HCT116 (cell line): ENCODE results near the gene XYLT1. TPM values are rescaled to one million over a fixed set of nuclear protein-coding genes. Genes with fewer than 3 reads are reported as not detected.
A peak's percentile ranks its signal among the peaks of the same experiment; 100 is the strongest.

Source experiments
- ATAC-seq: fragments of 200-7000 bp; cut with Tn5 transposase; 2 replicates; pipeline ENCODE4 v1.9.1; 2020; ENCODE audit warnings: mild to moderate bottlenecking, moderate library complexity
- BruUV-seq: library from RNA; stranded (reverse); fragments of 400-500 nt; replicated peaks from 2 replicates; lab custom pipeline; 2021; lab: Mats Ljungman, UMichigan
- CTCF ChIA-PET: fragments of 300-600 bp; sonication (Branson Sonifier 250); formaldehyde crosslinking; loops from one replicate; lab custom pipeline; 2021; ENCODE audit warnings: antibody characterized with exemption; lab: Charles Lee
- POLR2A ChIA-PET: fragments of 300-600, 350-600 bp; sonication (Branson Sonifier 250); formaldehyde crosslinking; loops from one replicate; lab custom pipeline; 2021; ENCODE audit warnings: antibody characterized with exemption; lab: Charles Lee
- RAD21 ChIA-PET, 2 experiments: fragments of 300-600 bp; sonication (Branson Sonifier 250); formaldehyde crosslinking; loops; one replicate each; lab custom pipeline; 2023; ENCODE audit warnings: low total read pairs in 2 of 2; ENCODE audit not compliant: uncharacterized antibody in 2 of 2, unreplicated experiment in 2 of 2, low non-redundant PET in 1 of 2; lab: Charles Lee
- DNase-seq: peaks from one replicate; pipeline ENCODE4 v3.0.0-alpha.2; 2010; ENCODE audit warnings: low read depth, low spot score
- H2AFZ ChIP-seq: fragments of 200-600 bp; shearing (Covaris generic), sonication (generic); 2 replicates; pipeline ENCODE4 v1.6.1; 2017; ENCODE audit warnings: low read depth, mixed run types, mixed read lengths, antibody characterized with exemption, low read length; ENCODE audit not compliant: poor library complexity, severe bottlenecking
- H3K27ac ChIP-seq: 2 replicates; pipeline ENCODE4 v1.5.1; 2012; ENCODE audit warnings: low read depth, low read length
- H3K27me3 ChIP-seq: fragments of 200-600 bp; sonication (generic); 2 replicates; pipeline ENCODE4 v1.6.1; 2016; ENCODE audit warnings: mixed run types, low read length, mixed read lengths; ENCODE audit not compliant: insufficient read depth
- H3K36me3 ChIP-seq, 2 experiments: fragments of 200-500 bp in 1 of 2; fragments of 200-600 bp in 1 of 2; sonication (Bioruptor generic) in 1 of 2; sonication (generic) in 1 of 2; 2 replicates each; pipeline versions ENCODE4 v1.5.1 to v1.6.1; 2014 to 2016; ENCODE audit warnings: low read length in 2 of 2, inconsistent platforms in 1 of 2, mixed read lengths in 1 of 2, mixed run types in 1 of 2; ENCODE audit not compliant: insufficient read depth in 2 of 2, control insufficient read depth in 1 of 2
- H3K4me1 ChIP-seq, 2 experiments: fragments of 200-600 bp in 1 of 2; sonication (generic) in 1 of 2; 2 replicates each; pipeline versions ENCODE4 v1.5.1 to v1.6.1; 2012 to 2017; ENCODE audit warnings: low read length in 2 of 2, inconsistent platforms in 1 of 2, mild to moderate bottlenecking in 1 of 2, mixed read lengths in 1 of 2, mixed run types in 1 of 2, moderate library complexity in 1 of 2; ENCODE audit not compliant: insufficient read depth in 2 of 2, control insufficient read depth in 1 of 2
- H3K4me2 ChIP-seq: fragments of 200-600 bp; sonication (generic); 2 replicates; pipeline ENCODE4 v1.6.1; 2017; ENCODE audit warnings: mixed run types, low read length, mixed read lengths
- H3K4me3 ChIP-seq, 2 experiments: fragments of 200-600 bp in 1 of 2; sonication (generic) in 1 of 2; replicated peaks in 1 of 2; 2 replicates each; pipeline ENCODE4 v1.5.1; 2011 to 2016; ENCODE audit warnings: low read length in 2 of 2, control low read depth in 1 of 2, low read depth in 1 of 2, mild to moderate bottlenecking in 1 of 2, mixed read lengths in 1 of 2, mixed run types in 1 of 2
- H3K79me2 ChIP-seq: fragments of 200-600 bp; sonication (generic); 2 replicates; pipeline ENCODE4 v1.6.1; 2017; ENCODE audit warnings: mild to moderate bottlenecking, mixed run types, low read length, moderate library complexity, mixed read lengths; ENCODE audit not compliant: insufficient read depth
- H3K9ac ChIP-seq: fragments of 200-600 bp; sonication (generic); 2 replicates; pipeline ENCODE4 v1.6.1; 2016; ENCODE audit warnings: low read length, mixed read lengths
- H3K9me2 ChIP-seq: fragments of 200-600 bp; sonication (generic), shearing (Covaris generic); 2 replicates; pipeline ENCODE4 v1.6.1; 2017; ENCODE audit warnings: mixed run types, mild to moderate bottlenecking, moderate library complexity; ENCODE audit not compliant: insufficient read depth
- H3K9me3 ChIP-seq, 2 experiments: fragments of 200-500 bp in 1 of 2; fragments of 200-600 bp in 1 of 2; sonication (Bioruptor generic) in 1 of 2; sonication (generic) in 1 of 2; 2 replicates each; pipeline ENCODE4 v1.6.1; 2014 to 2017; ENCODE audit warnings: low read length in 2 of 2, mixed read lengths in 2 of 2, inconsistent platforms in 1 of 2, low read depth in 1 of 2, mild to moderate bottlenecking in 1 of 2, mixed run types in 1 of 2, moderate library complexity in 1 of 2; ENCODE audit not compliant: control insufficient read depth in 1 of 2, insufficient read depth in 1 of 2
- H4K20me1 ChIP-seq: fragments of 200-600 bp; sonication (generic), shearing (Covaris generic); 2 replicates; pipeline ENCODE4 v1.6.1; 2017; ENCODE audit warnings: mixed run types, mild to moderate bottlenecking, moderate library complexity; ENCODE audit not compliant: insufficient read depth
- CBX3 ChIP-seq: IDR thresholded peaks from 2 replicates; pipeline ENCODE4 v1.6.1; 2012; ENCODE audit warnings: low read depth
- CEBPB ChIP-seq: IDR thresholded peaks from 2 replicates; pipeline ENCODE4 v1.6.1; 2012; ENCODE audit warnings: low read depth
- EGR1 ChIP-seq: IDR thresholded peaks from 2 replicates; pipeline ENCODE4 v1.6.1; 2012; ENCODE audit warnings: low read depth
- FOSL1 ChIP-seq: IDR thresholded peaks from 2 replicates; pipeline ENCODE4 v1.6.1; 2012; ENCODE audit warnings: low read depth
- JUND ChIP-seq: IDR thresholded peaks from 2 replicates; pipeline ENCODE4 v1.6.1; 2012
- POLR2A ChIP-seq: IDR thresholded peaks from 2 replicates; pipeline ENCODE4 v1.7.0; 2011; ENCODE audit warnings: borderline replicate concordance; ENCODE audit not compliant: insufficient read depth, insufficient read length; ENCODE audit errors: extremely low read depth
- POLR2AphosphoS5 ChIP-seq: IDR thresholded peaks from 2 replicates; pipeline ENCODE4 v1.6.1; 2011; ENCODE audit warnings: mild to moderate bottlenecking, low read depth, low read length, moderate library complexity
- SP1 ChIP-seq: IDR thresholded peaks from 2 replicates; pipeline ENCODE4 v1.6.1; 2012; ENCODE audit warnings: low read depth
- TCF7L2 ChIP-seq: IDR thresholded peaks from 2 replicates; pipeline ENCODE4 v1.7.0; 2011; ENCODE audit warnings: borderline replicate concordance, inconsistent platforms; ENCODE audit not compliant: insufficient read depth, insufficient read length; ENCODE audit errors: extremely low read depth
- ZBTB33 ChIP-seq: IDR thresholded peaks from 2 replicates; pipeline ENCODE4 v1.6.1; 2011; ENCODE audit warnings: mild to moderate bottlenecking, low read length, moderate library complexity; ENCODE audit not compliant: insufficient replicate concordance; ENCODE audit errors: extremely low read depth
- intact Hi-C: fragments of 100-400 bp; cut with micrococcal nuclease; formaldehyde crosslinking; loops from 2 replicates; pipeline ENCODE4 v1.10.0; 2022
- total RNA-seq: library from RNA; stranded (reverse); gene quantifications from one replicate; pipeline ENCODE4 v1.2.1, GENCODE V29; 2021; ENCODE audit not compliant: unreplicated experiment
- TF ChIP-seq, protein P1 (sequence below): IDR thresholded peaks from 2 replicates; pipeline ENCODE4 v1.6.1; 2012
- TF ChIP-seq, protein P2 (sequence below): IDR thresholded peaks from 2 replicates; pipeline ENCODE4 v1.6.1; 2012

XYLT1 gene
- total RNA-seq, 1 experiment from 2014 or later, result 4.5 TPM

- intact Hi-C loops, result no loop called here
- peak; percentile 69 for DNase-seq
- Histone ChIP-seq H2AFZ (no peak overlapping the region), H3K4me2 (peak overlapping the region; percentile 55), H3K9me2 (no peaks in the 10 kb centered on the region), H3K27me3 (no peaks in the 10 kb centered on the region), H3K79me2 (no peaks in the 10 kb centered on the region), H3K4me1 (peaks cover 26 to 40% of the 10 kb centered on the region in 2 experiments), H3K9me3 (no peaks in the 10 kb centered on the region), H4K20me1 (no peaks in the 10 kb centered on the region), H3K9ac (no peak overlapping the region), H3K36me3 (no peaks in the 10 kb centered on the region), H3K4me3 (no peak overlapping the region), H3K27ac (no peak overlapping the region)
- no TSS peak for BruUV-seq
- CTCF ChIA-PET, result interaction anchor here (0.6 to 1.0 kb wide), 2 partner anchors 12 to 45 kb away, joined by 3 read pairs; no protein-coding TSS in a partner anchor
- POLR2A ChIA-PET, result no interaction called here
- TF ChIP-seq POLR2A (no peak), CEBPB (peak; percentile 85), ZBTB33 (no peak), SP1 (peak; percentile 68), FOSL1 (peak; percentile 79), CBX3 (peak; percentile 71), JUND (peak; percentile 80), EGR1 (no peak), POLR2AphosphoS5 (peak; percentile 51; the same call in 1 of the 2 replicates), TCF7L2 (peak; percentile 21)
- TF ChIP-seq, protein P1, sequence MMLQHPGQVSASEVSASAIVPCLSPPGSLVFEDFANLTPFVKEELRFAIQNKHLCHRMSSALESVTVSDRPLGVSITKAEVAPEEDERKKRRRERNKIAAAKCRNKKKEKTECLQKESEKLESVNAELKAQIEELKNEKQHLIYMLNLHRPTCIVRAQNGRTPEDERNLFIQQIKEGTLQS, result 0 out of 2 replicates have a peak, but pooled peaks have one; percentile 79
- TF ChIP-seq, protein P2, sequence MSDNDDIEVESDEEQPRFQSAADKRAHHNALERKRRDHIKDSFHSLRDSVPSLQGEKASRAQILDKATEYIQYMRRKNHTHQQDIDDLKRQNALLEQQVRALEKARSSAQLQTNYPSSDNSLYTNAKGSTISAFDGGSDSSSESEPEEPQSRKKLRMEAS, result peak; percentile 48
- peak; percentile 47; the same call in 1 of the 2 replicates for ATAC-seq
- RAD21 ChIA-PET, result interaction anchor here in 1 of 2 experiments (0.6 kb wide), 1 partner anchor 12 kb away, joined by 3 read pairs; no protein-coding TSS in a partner anchor
Measured at GRCh38 chr16:17273142-17273561, 197.6 kb downstream of the XYLT1 start.
